Activated naive CD4-positive, alpha-beta T cell treated with anti-CD3 and anti-CD28 coated beads, Interleukin-2, amount 50 U/mL, for 24 hours (primary cell): Measurements from ENCODE around the gene LPGAT1.

Experiments
- H3K27ac Mint-ChIP-seq: one replicate; pipeline ENCODE4 v1.8.0; 2021; ENCODE audit warnings: mild to moderate bottlenecking, mixed read lengths
- H3K27me3 Mint-ChIP-seq: one replicate; pipeline ENCODE4 v1.8.0; 2021; ENCODE audit warnings: mixed read lengths
- H3K36me3 Mint-ChIP-seq: one replicate; pipeline ENCODE4 v1.8.0; 2021; ENCODE audit warnings: mixed read lengths
- H3K4me1 Mint-ChIP-seq: one replicate; pipeline ENCODE4 v1.8.0; 2021; ENCODE audit warnings: mixed read lengths
- H3K4me3 Mint-ChIP-seq: one replicate; pipeline ENCODE4 v1.8.0; 2021; ENCODE audit warnings: mild to moderate bottlenecking, mixed read lengths
- H3K9me3 Mint-ChIP-seq: one replicate; pipeline ENCODE4 v1.8.0; 2021; ENCODE audit warnings: mixed read lengths

Gene LPGAT1

DNA sequence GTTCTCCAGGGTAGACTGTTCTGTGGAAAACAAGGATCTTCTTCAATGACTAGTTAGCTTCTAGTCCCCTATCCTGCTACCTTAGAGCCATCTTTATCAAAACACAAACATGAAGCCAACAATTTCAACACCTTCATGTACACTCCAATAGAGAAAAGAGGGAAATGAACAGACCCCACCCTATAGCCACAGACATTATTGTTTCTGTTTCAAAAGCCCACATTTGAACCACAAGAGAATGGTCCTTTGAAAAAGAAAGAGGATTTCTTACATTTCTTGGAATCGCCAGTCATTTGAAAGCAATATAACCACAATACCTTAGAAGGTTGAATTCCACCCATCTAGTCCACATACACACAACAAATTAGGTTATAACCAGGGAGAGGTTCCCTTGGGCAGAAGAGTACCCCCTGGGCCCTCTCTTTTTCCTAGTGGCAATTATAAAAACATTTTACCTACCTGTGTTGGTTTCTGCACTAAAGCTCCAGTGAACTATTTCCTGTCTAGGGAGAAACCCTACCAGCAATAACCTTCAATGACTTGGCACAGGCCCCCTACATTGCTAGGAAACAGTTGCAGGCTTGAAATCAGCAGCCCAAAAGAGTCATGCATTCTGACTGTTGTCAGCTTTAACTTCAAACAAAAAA, 2.7 kb upstream of the LPGAT1 start:
- Mint-ChIP-seq H3K4me3 (peak overlapping the region; percentile 16), H3K27ac (no peak overlapping the region), H3K36me3 (no peaks in the 10 kb centered on the region), H3K4me1 (peaks cover 48% of the 10 kb centered on the region), H3K27me3 (no peaks in the 10 kb centered on the region), H3K9me3 (no peaks in the 10 kb centered on the region)

DNA sequence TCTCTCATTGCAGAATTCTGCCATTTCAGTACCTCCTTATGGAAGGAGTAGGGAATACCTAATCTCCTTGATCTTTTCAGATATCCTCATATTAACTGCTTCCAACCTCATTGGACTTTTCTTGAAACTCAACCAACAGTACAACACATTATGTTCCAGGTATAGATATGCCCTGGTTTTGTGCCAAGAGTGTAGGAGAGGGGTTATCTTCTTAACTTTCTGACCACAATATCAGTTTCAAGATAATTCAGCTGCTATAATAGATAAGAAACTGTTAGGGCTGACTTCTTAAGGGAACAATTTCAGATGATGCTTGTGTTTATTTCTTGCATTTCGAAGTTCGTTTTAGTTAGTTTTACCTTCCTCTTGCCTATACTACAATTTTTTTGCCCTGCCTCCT, 2.1 kb upstream of the LPGAT1 start:
- Mint-ChIP-seq H3K36me3 (no peaks in the 10 kb centered on the region), H3K4me3 (peak overlapping the region; percentile 16), H3K27ac (no peak overlapping the region)

DNA sequence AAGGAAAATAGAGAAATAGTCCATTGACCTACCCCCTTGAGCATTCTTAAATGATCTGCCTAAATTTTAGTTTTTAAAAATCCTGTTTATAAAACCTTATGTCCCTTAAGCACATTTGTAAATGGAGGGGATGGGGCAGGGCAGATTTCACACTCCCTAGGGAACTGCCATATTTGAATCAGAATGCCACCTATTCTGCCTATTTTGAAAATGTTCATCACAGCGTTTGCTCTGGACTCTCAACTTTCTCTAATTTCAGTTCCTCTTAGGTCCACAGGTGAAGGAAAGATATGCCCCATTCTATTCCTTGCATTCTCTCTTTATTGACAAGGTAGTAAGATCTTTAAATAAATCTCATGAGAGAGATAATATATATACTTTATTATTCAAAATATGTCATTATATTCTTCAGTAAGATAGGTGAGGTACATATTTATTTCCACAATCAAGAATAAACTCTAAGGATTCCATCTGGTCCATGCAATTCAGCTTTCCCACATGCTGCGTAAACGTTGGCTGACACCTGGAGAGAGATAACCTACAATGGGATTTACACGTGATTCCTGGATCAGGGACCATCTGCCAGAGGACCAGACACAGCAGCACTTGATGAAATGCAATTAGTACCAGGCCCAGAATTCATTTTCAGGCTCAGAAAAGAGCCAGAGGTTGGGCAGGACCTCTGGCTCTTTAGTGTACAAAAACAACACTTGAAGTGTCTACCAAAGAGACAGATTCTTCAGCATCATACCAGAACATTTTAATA, 1.2 kb upstream of the LPGAT1 start:
- peaks cover 59% of the 10 kb centered on the region for H3K4me1 Mint-ChIP-seq
- peak overlapping the region; percentile 86 for H3K4me3 Mint-ChIP-seq
- H3K36me3 Mint-ChIP-seq, result no peaks in the 10 kb centered on the region
- H3K9me3 Mint-ChIP-seq, result no peaks in the 10 kb centered on the region
- H3K27me3 Mint-ChIP-seq, result no peaks in the 10 kb centered on the region
- H3K27ac Mint-ChIP-seq, result no peak overlapping the region

More for the DNA sequence above, 2.1 kb upstream of the LPGAT1 start:
- Mint-ChIP-seq H3K4me1 (peaks cover 52% of the 10 kb centered on the region), H3K27me3 (no peaks in the 10 kb centered on the region), H3K9me3 (no peaks in the 10 kb centered on the region)

- Mint-ChIP-seq H3K36me3 (no peaks in the 10 kb centered on the region), H3K27ac (peak overlapping the region; percentile 93), H3K4me1 (peaks cover 59% of the 10 kb centered on the region), H3K27me3 (no peaks in the 10 kb centered on the region), H3K9me3 (no peaks in the 10 kb centered on the region), H3K4me3 (peak overlapping the region; percentile 90)
Observed at GRCh38 chr1:211830055-211830327, 572 bp downstream of the LPGAT1 start.

DNA sequence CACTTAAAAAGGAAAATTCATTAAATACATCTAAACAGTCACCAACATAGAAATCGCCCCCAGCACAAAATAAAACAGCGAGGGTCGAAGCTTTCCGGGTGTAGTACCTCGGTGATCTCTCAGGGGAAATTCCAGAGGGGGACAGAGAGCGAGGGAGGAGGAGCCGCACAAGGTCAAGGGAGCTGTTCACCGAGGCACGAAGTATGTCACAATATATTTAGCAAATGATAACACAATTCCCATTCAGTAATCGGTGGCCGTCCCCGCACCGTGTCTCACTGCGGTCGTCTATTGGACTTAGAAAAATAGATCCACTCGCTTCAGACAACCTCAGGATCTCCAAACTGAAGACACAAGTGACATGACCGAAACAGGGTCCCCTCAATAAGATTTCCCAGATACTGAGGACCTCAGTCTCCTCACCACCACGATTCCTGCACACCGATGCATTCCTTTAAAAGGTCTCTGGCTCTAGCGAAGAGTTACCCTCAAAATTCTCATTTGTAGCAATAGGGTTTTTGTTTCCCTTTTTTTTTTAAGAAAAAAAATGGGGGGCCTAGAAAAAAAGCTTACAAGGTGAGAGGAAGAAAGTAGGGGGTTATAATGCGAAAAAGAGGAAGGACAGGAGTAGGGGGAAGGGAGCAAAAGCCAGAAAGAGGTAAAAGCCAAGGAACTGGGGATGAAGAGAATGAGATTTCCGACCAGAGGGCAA, 1.1 kb downstream of the LPGAT1 start:
- Mint-ChIP-seq H3K27ac (peak overlapping the region; percentile 93), H3K4me1 (peaks cover 56% of the 10 kb centered on the region), H3K9me3 (no peaks in the 10 kb centered on the region), H3K27me3 (no peaks in the 10 kb centered on the region), H3K36me3 (no peaks in the 10 kb centered on the region), H3K4me3 (peak overlapping the region; percentile 90)

GRCh38 chr1:211828584-211829342, 1.8 kb downstream of the LPGAT1 start:
- Mint-ChIP-seq H3K9me3 (no peaks in the 10 kb centered on the region), H3K4me3 (peak overlapping the region; percentile 90), H3K36me3 (no peaks in the 10 kb centered on the region), H3K4me1 (peaks cover 51% of the 10 kb centered on the region), H3K27ac (no peak overlapping the region), H3K27me3 (no peaks in the 10 kb centered on the region)

DNA sequence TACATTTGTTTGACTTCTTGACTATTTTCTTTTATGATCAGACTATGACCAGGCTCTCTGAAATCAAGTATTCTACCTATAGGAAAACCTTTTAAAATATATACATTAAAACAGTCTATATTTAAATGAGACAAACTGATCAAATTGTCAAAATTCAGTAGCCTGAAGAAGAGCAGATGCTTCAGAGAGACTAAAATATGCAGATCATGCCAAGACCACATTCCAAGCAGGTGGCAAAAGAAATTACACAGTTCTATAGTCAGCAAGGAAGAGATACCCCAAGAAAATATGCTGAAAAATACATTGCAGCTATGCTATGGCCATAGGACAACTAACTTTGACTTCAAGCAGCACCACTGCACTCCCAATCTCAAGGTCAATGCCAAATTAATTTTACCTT, 3.5 kb downstream of the LPGAT1 start:
- Mint-ChIP-seq H3K9me3 (no peaks in the 10 kb centered on the region), H3K27me3 (no peaks in the 10 kb centered on the region), H3K4me3 (no peak overlapping the region), H3K4me1 (peaks cover 35% of the 10 kb centered on the region), H3K27ac (no peak overlapping the region), H3K36me3 (no peaks in the 10 kb centered on the region)

- no peak overlapping the region for H3K4me3 Mint-ChIP-seq
- no peaks in the 10 kb centered on the region for H3K27me3 Mint-ChIP-seq
- H3K9me3 Mint-ChIP-seq, result no peaks in the 10 kb centered on the region
- peaks cover 33% of the 10 kb centered on the region for H3K4me1 Mint-ChIP-seq
- H3K27ac Mint-ChIP-seq, result no peak overlapping the region
- H3K36me3 Mint-ChIP-seq, result peaks cover 6% of the 10 kb centered on the region
Observed at GRCh38 chr1:211825980-211826379, 4.6 kb downstream of the LPGAT1 start.

- H3K27me3 Mint-ChIP-seq, result no peaks in the 10 kb centered on the region
- no peak overlapping the region for H3K27ac Mint-ChIP-seq
- no peak overlapping the region for H3K4me3 Mint-ChIP-seq
- H3K4me1 Mint-ChIP-seq, result peaks cover 14% of the 10 kb centered on the region
- no peaks in the 10 kb centered on the region for H3K9me3 Mint-ChIP-seq
- H3K36me3 Mint-ChIP-seq, result peaks cover 15% of the 10 kb centered on the region
Observed at GRCh38 chr1:211822677-211823407, 7.7 kb downstream of the LPGAT1 start.

GRCh38 chr1:211816586-211816985, 14.0 kb downstream of the LPGAT1 start:
- Mint-ChIP-seq H3K9me3 (no peaks in the 10 kb centered on the region), H3K36me3 (peaks cover 21% of the 10 kb centered on the region), H3K4me1 (peaks cover 5% of the 10 kb centered on the region), H3K27ac (no peak overlapping the region), H3K4me3 (no peak overlapping the region), H3K27me3 (no peaks in the 10 kb centered on the region)

GRCh38 chr1:211814313-211814712, 16.2 kb downstream of the LPGAT1 start:
- Mint-ChIP-seq H3K4me3 (no peak overlapping the region), H3K36me3 (peaks cover 23% of the 10 kb centered on the region), H3K4me1 (peaks cover 4% of the 10 kb centered on the region), H3K27ac (no peak overlapping the region), H3K9me3 (no peaks in the 10 kb centered on the region), H3K27me3 (no peaks in the 10 kb centered on the region)

- Mint-ChIP-seq H3K9me3 (no peaks in the 10 kb centered on the region), H3K27me3 (no peaks in the 10 kb centered on the region), H3K4me1 (peaks cover 4% of the 10 kb centered on the region), H3K27ac (no peak overlapping the region), H3K36me3 (peaks cover 25% of the 10 kb centered on the region), H3K4me3 (no peak overlapping the region)
Observed at GRCh38 chr1:211813590-211813989, 17.0 kb downstream of the LPGAT1 start.

GRCh38 chr1:211812584-211812983, 18.0 kb downstream of the LPGAT1 start:
- H3K4me3 Mint-ChIP-seq, result no peak overlapping the region
- H3K36me3 Mint-ChIP-seq, result peaks cover 27% of the 10 kb centered on the region
- H3K4me1 Mint-ChIP-seq, result peaks cover 4% of the 10 kb centered on the region
- no peak overlapping the region for H3K27ac Mint-ChIP-seq
- H3K9me3 Mint-ChIP-seq, result no peaks in the 10 kb centered on the region
- H3K27me3 Mint-ChIP-seq, result no peaks in the 10 kb centered on the region

DNA sequence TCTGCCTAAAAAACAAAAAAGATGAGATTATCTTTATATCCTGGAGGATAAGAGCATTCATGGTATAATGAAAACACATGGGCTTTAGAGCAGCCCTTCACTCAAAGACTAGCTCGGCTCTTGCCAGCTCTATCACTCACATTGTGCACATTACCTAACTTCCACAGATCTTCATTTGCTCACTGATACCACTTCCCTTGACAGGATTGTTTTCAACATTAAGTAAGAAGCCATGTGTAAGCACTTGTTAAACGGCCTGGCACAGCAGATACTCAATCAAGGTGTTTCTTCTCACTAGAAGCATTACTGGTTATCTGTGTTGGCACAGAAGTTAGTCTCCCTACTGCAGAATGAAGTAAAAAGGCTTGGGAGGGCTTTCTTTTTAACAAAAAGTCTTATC, 18.7 kb downstream of the LPGAT1 start:
- Mint-ChIP-seq H3K27ac (peak overlapping the region; percentile 53), H3K4me3 (no peak overlapping the region), H3K4me1 (peaks cover 9% of the 10 kb centered on the region), H3K27me3 (no peaks in the 10 kb centered on the region), H3K36me3 (peaks cover 32% of the 10 kb centered on the region), H3K9me3 (no peaks in the 10 kb centered on the region)

GRCh38 chr1:211811126-211811525, 19.4 kb downstream of the LPGAT1 start:
- Mint-ChIP-seq H3K4me1 (peaks cover 9% of the 10 kb centered on the region), H3K4me3 (no peak overlapping the region), H3K27ac (no peak overlapping the region), H3K36me3 (peaks cover 35% of the 10 kb centered on the region), H3K27me3 (no peaks in the 10 kb centered on the region), H3K9me3 (no peaks in the 10 kb centered on the region)
